Measurements from ENCODE around the gene DRAP1.
"Not testable (repeated sequence)": the region's sequence is repeated elsewhere in the genome, so short reads cannot be mapped to it uniquely, and the experiment has no call there.

The DRAP1 gene

DNA sequence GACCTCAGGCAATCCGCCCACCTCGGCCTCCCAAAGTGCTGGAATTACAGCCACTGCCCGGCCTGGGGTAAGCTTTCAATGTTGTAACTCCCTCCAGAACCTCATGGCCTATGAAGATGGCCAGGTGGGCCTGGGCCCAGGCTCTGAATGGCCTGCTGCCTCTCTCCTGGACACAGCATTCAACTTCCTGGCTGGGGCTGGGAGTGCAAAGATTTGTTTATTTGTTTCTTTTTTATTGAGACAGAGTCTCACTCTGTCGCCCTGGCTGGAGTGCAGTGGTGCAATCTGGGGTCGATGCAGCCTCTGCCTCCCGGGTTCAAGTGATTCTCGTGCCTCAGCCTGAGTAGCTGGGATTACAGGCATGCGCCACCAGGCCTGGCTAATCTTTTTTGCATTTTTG lies 25.5 kb downstream of the DRAP1 start:
- H3K27ac ChIP-seq, result no peak overlapping the region
- no peak for TF ChIP-seq CTCF (IDR thresholded peaks at IDR 0.05)
- no peak for TF ChIP-seq ZFX (IDR thresholded peaks at IDR 0.05; ENCODE audit: borderline replicate concordance)

DNA sequence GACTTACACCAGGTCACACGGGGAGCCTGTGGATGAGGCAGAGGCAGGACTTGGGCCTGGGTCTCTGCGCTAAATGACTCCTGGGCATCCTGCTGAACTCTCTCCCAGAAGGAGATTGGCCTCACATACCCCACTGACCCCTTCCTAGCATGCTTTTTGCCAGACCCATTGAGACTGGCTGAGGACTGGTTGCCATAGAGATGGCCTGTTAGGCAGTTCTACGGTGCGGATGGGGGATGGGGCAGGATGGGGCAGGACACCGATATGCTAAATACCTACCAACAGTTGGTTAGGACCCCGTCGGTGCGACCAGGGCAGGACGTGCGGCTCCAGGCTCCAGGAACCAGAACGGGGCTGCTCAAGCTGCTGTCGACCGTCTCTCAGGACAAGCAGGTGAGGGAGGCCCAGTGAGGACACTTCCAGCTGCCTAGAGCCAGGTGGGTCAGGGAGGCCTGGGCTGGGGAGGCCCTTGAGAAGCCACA lies 26.2 kb downstream of the DRAP1 start, which contains the start of gene TSGA10IP:
TSS of gene TSGA10IP (plus strand) at position 51 of the 482 bp plus-strand sequence. CDS start at position 247, 196 bp downstream.
- TF ChIP-seq ZFX (IDR thresholded peaks at IDR 0.05; ENCODE audit: borderline replicate concordance), result no peak
- TF ChIP-seq CTCF (IDR thresholded peaks at IDR 0.05), result no peak
- no peak within 1 kb of the TSS for H3K27ac ChIP-seq

DNA sequence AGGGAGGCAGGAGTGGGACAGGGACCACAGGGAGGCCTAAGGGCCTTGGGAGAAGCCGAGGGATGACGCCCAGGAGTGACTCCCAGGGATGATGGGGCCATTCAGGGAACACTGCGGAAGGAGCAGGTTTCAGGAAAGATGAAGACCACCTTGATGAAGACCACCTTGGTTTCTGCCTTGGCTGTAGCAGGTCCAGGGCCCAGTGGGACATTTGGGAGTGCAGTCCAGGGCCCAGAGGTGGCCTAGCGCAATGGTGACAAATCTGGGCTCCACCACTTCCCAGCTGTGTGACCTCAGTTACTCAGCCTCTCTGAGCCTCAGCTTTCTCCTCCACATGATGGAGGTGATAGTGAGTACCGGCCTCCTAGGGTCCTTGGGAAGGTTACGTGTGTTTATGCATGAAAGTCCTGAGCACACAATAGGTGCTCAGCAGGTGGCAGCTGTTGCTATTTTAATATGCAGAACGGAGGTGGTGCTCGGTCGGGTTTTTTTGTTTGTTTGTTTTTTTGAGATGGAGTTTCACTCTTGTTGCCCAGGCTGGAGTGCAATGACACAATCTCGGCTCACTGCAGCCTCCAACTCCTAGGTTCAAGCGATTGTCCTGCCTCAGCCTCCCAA lies 26.8 kb downstream of the DRAP1 start:
- TF ChIP-seq CTCF (IDR thresholded peaks at IDR 0.05) (no peak), ZFX (IDR thresholded peaks at IDR 0.05; ENCODE audit: borderline replicate concordance) (no peak)
- H3K27ac ChIP-seq, result no peak overlapping the region

DNA sequence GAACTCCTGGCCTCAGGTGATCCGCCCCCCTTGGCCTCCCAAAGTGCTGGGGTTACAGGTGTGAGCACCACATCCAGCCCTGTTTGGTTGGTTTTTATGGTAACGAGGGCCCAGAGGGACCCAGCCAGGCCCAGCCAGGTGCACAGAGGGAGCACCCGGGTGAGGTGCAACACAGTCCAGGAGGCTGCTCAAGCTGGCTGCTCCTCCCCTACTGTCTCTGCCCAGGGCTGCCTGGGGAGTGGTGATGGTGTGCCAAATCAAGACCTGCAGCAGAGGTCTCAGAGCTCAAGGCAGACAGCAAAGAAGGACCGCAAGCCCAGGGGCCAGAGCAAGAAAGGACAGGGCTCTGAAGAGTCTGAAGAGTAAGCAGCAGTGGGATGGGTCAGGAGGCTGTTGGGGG lies 27.4 kb downstream of the DRAP1 start:
- H3K27ac ChIP-seq, result no peak overlapping the region
- no peak for TF ChIP-seq ZFX (IDR thresholded peaks at IDR 0.05; ENCODE audit: borderline replicate concordance)
- no peak for TF ChIP-seq CTCF (IDR thresholded peaks at IDR 0.05)

GRCh38 chr11:65947133-65947532 lies 27.9 kb downstream of the DRAP1 start:
- no peak overlapping the region for H3K27ac ChIP-seq
- no peak for TF ChIP-seq ZFX (IDR thresholded peaks at IDR 0.05; ENCODE audit: borderline replicate concordance)
- no peak for TF ChIP-seq CTCF (IDR thresholded peaks at IDR 0.05)

DNA sequence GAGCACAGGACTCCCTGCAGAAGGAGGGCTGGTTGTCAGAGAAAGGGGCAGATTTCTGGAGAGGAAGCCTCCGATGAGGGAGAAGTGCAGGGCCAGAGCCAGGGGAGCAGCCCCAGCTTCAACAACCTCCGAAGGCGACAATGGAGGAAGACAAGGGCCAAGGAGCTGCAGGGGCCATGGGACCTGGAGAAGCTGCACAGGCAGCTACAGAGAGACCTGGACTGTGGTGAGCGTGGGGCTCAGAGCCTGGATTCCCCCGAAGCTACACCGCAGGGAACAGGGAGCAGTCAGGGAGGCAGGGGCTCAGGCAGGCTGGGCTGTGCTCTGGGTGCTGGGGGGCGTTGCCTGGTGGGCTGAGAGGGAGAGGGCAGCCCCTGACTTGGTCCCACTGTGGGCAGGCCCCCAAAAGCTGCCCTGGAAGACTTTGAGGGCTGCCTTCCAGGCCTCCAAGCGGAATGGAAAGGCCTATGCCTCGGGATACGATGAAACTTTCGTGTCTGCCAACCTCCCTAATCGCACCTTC lies 28.4 kb downstream of the DRAP1 start:
- no peak overlapping the region for H3K27ac ChIP-seq

GRCh38 chr11:65950711-65951110 lies 31.5 kb downstream of the DRAP1 start:
- H3K27ac ChIP-seq, result not testable (repeated sequence)

More for the DNA sequence above, 28.4 kb downstream of the DRAP1 start:
- TF ChIP-seq CTCF (IDR thresholded peaks at IDR 0.05) (no peak), ZFX (IDR thresholded peaks at IDR 0.05; ENCODE audit: borderline replicate concordance) (no peak)

- H3K27ac ChIP-seq, result not testable (repeated sequence)
These were observed 32.4 kb downstream of the DRAP1 start for GRCh38 chr11:65951641-65952040.

All from 22Rv1 (cell line).